ENCODE data around the gene HDHD5.

HDHD5 gene

GRCh38 chr22:17158568-17159503 is at the start of gene HDHD5:
TSS of gene HDHD5 (minus strand) at chr22:17159277. CDS start at chr22:17159251, 26 bp downstream.
- peak; percentile 72 for DNase-seq
- in situ Hi-C loops (cut with MboI; ENCODE audit: low pct_unique_long_range_greater_than_20kb, low sequenced_read_pairs), result loop anchor here (10.0 to 25.0 kb wide), 2 partner anchors 54 to 103 kb away; no protein-coding TSS in a partner anchor

- DNase-seq, result peak; percentile 26
- in situ Hi-C loops (cut with MboI; ENCODE audit: low pct_unique_long_range_greater_than_20kb, low sequenced_read_pairs), result no loop called here
These were observed 46.4 kb upstream of the HDHD5 start for GRCh38 chr22:17205432-17205831.

GRCh38 chr22:17201285-17201945 is 42.3 kb upstream of the HDHD5 start:
- no peak for DNase-seq

GRCh38 chr22:17199003-17199731 is 40.1 kb upstream of the HDHD5 start:
- in situ Hi-C loops (cut with MboI; ENCODE audit: low pct_unique_long_range_greater_than_20kb, low sequenced_read_pairs), result loop anchor here (25.0 kb wide), 2 partner anchors 138 to 262 kb away; no protein-coding TSS in a partner anchor
- no peak for DNase-seq

More at GRCh38 chr22:17201285-17201945, 42.3 kb upstream of the HDHD5 start:
- in situ Hi-C loops (cut with MboI; ENCODE audit: low pct_unique_long_range_greater_than_20kb, low sequenced_read_pairs), result no loop called here

GRCh38 chr22:17198170-17199002 is 39.3 kb upstream of the HDHD5 start:
- DNase-seq, result no peak
- in situ Hi-C loops (cut with MboI; ENCODE audit: low pct_unique_long_range_greater_than_20kb, low sequenced_read_pairs), result loop anchor here (25.0 kb wide), 2 partner anchors 139 to 261 kb away; no protein-coding TSS in a partner anchor

- in situ Hi-C loops (cut with MboI; ENCODE audit: low pct_unique_long_range_greater_than_20kb, low sequenced_read_pairs), result loop anchor here (25.0 kb wide), 2 partner anchors 143 to 257 kb away; no protein-coding TSS in a partner anchor
- no peak for DNase-seq
These were observed 35.1 kb upstream of the HDHD5 start for GRCh38 chr22:17194213-17194612.

- in situ Hi-C loops (cut with MboI; ENCODE audit: low pct_unique_long_range_greater_than_20kb, low sequenced_read_pairs), result loop anchor here (25.0 kb wide), 2 partner anchors 145 to 255 kb away; no protein-coding TSS in a partner anchor
- DNase-seq, result no peak
These were observed 33.1 kb upstream of the HDHD5 start for GRCh38 chr22:17192186-17192585.

- in situ Hi-C loops (cut with MboI; ENCODE audit: low pct_unique_long_range_greater_than_20kb, low sequenced_read_pairs), result loop anchor here (25.0 kb wide), 2 partner anchors 146 to 254 kb away; no protein-coding TSS in a partner anchor
- DNase-seq, result no peak
These were observed 32.2 kb upstream of the HDHD5 start for GRCh38 chr22:17191163-17191784.

GRCh38 chr22:17190702-17191101 is 31.6 kb upstream of the HDHD5 start:
- no peak for DNase-seq
- in situ Hi-C loops (cut with MboI; ENCODE audit: low pct_unique_long_range_greater_than_20kb, low sequenced_read_pairs), result loop anchor here (25.0 kb wide), 2 partner anchors 147 to 253 kb away; no protein-coding TSS in a partner anchor

GRCh38 chr22:17176715-17177114 is 17.6 kb upstream of the HDHD5 start:
- no peak for DNase-seq
- in situ Hi-C loops (cut with MboI; ENCODE audit: low pct_unique_long_range_greater_than_20kb, low sequenced_read_pairs), result loop anchor here (10.0 to 25.0 kb wide), 3 partner anchors 161 to 328 kb away; no protein-coding TSS in a partner anchor

GRCh38 chr22:17172029-17172833 is 13.2 kb upstream of the HDHD5 start:
- DNase-seq, result no peak
- in situ Hi-C loops (cut with MboI; ENCODE audit: low pct_unique_long_range_greater_than_20kb, low sequenced_read_pairs), result loop anchor here (10.0 to 25.0 kb wide), 2 partner anchors 90 to 333 kb away; no protein-coding TSS in a partner anchor

GRCh38 chr22:17171153-17172028 is 12.3 kb upstream of the HDHD5 start:
- in situ Hi-C loops (cut with MboI; ENCODE audit: low pct_unique_long_range_greater_than_20kb, low sequenced_read_pairs), result loop anchor here (10.0 to 25.0 kb wide), 2 partner anchors 91 to 333 kb away; no protein-coding TSS in a partner anchor
- peak; percentile 89 for DNase-seq

GRCh38 chr22:17167486-17167885 is 8.4 kb upstream of the HDHD5 start:
- in situ Hi-C loops (cut with MboI; ENCODE audit: low pct_unique_long_range_greater_than_20kb, low sequenced_read_pairs), result loop anchor here (25.0 kb wide), 1 partner anchor 95 kb away; no protein-coding TSS in a partner anchor
- DNase-seq, result no peak

- in situ Hi-C loops (cut with MboI; ENCODE audit: low pct_unique_long_range_greater_than_20kb, low sequenced_read_pairs), result loop anchor here (25.0 kb wide), 1 partner anchor 98 kb away; no protein-coding TSS in a partner anchor
- DNase-seq, result peak; percentile 38
These were observed 5.4 kb upstream of the HDHD5 start for GRCh38 chr22:17164392-17165024.

- in situ Hi-C loops (cut with MboI; ENCODE audit: low pct_unique_long_range_greater_than_20kb, low sequenced_read_pairs), result loop anchor here (25.0 kb wide), 1 partner anchor 100 kb away; no protein-coding TSS in a partner anchor
- no peak for DNase-seq
These were observed 3.7 kb upstream of the HDHD5 start for GRCh38 chr22:17162731-17163130.
